ENCODE measurements around the gene BAZ1B.

DNA sequence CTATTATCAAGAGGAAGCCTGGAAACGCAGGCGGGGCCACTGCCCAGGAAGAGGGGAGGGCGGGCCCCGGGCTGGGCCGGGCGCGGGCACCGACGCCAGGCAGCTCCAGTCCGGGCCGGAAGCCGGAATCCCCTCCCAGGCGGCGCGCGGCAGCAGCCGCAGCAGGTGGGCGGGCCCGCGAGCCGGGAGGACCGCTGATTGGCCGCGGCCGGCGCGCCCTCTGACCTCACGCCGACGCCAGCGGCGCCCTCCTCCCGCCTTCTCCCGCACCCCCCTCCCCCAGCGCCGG, 35.0 kb upstream of the BAZ1B start:
- TF ChIP-seq, protein P1, sequence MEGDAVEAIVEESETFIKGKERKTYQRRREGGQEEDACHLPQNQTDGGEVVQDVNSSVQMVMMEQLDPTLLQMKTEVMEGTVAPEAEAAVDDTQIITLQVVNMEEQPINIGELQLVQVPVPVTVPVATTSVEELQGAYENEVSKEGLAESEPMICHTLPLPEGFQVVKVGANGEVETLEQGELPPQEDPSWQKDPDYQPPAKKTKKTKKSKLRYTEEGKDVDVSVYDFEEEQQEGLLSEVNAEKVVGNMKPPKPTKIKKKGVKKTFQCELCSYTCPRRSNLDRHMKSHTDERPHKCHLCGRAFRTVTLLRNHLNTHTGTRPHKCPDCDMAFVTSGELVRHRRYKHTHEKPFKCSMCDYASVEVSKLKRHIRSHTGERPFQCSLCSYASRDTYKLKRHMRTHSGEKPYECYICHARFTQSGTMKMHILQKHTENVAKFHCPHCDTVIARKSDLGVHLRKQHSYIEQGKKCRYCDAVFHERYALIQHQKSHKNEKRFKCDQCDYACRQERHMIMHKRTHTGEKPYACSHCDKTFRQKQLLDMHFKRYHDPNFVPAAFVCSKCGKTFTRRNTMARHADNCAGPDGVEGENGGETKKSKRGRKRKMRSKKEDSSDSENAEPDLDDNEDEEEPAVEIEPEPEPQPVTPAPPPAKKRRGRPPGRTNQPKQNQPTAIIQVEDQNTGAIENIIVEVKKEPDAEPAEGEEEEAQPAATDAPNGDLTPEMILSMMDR (IDR thresholded peaks at IDR 0.05): peak in 1 of 3 experiments; percentile 6
- TF ChIP-seq POLR2AphosphoS5 (IDR thresholded peaks at IDR 0.05) (peak; percentile 79 to 81), POLR2A (IDR thresholded peaks at IDR 0.05; ENCODE audit: low read depth) (no peak), EP300 (IDR thresholded peaks at IDR 0.05) (no peak)

All from esophagus muscularis mucosa (tissue), 4 donors.